Skin epidermis (tissue), 12 donors: ENCODE measurements around the gene VEGFC.
A peak's percentile ranks its signal among the peaks of the same experiment; 100 is the strongest.

Experiments used
- H3K27ac ChIP-seq, 21 experiments: fragments of 200-600 bp; sonication (generic) in 11 of 21; one replicate each; pipeline ENCODE4 v1.5.0; 2020; ENCODE audit warnings: mild to moderate bottlenecking in 3 of 21, inconsistent platforms in 2 of 21, moderate library complexity in 2 of 21
- H3K4me3 ChIP-seq, 7 experiments: fragments of 200-600 bp; sonication (generic) in 2 of 7; one replicate each; pipeline ENCODE4 v1.5.0; 2020; ENCODE audit warnings: inconsistent platforms in 2 of 7, mild to moderate bottlenecking in 2 of 7, moderate library complexity in 1 of 7

VEGFC gene

DNA sequence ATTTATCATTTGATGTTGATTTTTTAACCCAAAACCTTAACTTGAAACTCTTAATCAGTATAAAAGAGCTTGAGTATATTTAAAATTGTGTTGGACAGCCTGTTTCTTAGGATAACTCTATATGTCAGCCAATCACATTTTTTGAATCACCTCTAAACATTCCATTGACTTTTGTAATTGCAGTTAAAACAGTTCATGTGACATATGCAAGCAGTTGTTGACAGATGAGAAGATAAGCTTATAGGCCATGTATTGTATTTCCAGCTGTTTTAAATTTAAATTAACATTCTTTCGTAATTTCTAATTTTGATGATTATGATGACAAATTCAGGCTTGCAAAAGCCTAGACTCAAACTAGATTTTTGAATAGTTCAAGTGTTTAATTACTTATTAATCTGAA lies 17.4 kb downstream of the VEGFC start:
- H3K4me3 ChIP-seq, result no peak overlapping the region
- H3K27ac ChIP-seq, result no peak overlapping the region

DNA sequence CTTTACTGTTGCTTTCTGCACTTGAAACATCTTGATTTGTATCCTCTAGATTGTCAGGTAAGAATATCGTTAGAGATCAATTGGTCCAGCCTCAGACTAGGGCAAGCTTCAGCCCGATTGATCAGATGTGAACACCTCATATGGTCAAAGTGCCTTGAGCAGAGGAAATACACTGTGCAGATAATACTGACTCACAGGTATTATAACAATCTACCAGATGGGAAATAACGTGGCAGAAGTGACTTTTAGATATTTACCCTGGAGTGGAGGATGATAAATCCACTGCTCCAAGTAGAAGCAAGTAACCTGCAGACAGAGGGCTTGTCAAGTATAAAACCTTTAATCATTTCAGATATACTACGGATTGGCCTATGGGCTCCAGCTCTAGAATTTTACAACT lies 17.9 kb downstream of the VEGFC start:
- no peak overlapping the region for H3K27ac ChIP-seq
- H3K4me3 ChIP-seq, result no peak overlapping the region

DNA sequence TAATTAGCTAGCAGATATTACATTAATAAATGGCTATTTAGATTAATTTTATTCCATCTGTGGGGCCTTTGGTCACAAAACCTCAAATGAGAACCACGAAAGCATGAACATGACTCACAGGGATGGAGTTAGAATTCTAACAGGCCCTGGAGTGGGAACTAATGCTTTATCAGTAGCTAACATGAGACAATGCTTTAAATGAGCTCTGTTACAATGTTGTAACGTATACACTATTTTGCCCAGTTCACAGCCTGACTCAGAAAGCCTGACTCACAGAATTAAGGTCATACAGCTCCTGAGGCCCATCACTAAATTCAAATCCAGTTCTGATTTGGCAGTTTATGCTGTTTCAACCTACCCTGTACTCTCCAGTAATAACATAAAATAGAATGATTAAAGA lies 23.2 kb downstream of the VEGFC start:
- Histone ChIP-seq H3K27ac (peak overlapping the region in 1 of 21 experiments; percentile 0), H3K4me3 (no peak overlapping the region)

DNA sequence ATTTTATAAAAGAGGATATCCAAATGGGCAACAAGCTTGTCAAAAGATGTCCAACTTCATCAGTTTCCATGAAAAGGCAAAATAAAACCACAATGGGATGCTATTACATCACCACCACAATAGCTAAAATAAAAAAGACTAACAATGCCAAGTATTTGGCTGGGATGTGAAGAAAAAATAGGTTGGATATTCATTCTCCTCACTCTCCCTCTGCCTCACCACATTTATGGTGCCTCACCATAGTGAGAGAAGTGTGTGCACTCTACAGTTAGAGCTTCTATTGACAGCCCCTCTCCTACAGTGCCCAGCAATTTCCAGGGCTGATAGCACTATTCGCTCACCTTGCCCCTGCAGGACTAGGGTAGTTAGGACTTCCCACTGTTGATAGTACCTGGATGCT lies 25.5 kb downstream of the VEGFC start:
- Histone ChIP-seq H3K4me3 (no peak overlapping the region), H3K27ac (no peak overlapping the region)

DNA sequence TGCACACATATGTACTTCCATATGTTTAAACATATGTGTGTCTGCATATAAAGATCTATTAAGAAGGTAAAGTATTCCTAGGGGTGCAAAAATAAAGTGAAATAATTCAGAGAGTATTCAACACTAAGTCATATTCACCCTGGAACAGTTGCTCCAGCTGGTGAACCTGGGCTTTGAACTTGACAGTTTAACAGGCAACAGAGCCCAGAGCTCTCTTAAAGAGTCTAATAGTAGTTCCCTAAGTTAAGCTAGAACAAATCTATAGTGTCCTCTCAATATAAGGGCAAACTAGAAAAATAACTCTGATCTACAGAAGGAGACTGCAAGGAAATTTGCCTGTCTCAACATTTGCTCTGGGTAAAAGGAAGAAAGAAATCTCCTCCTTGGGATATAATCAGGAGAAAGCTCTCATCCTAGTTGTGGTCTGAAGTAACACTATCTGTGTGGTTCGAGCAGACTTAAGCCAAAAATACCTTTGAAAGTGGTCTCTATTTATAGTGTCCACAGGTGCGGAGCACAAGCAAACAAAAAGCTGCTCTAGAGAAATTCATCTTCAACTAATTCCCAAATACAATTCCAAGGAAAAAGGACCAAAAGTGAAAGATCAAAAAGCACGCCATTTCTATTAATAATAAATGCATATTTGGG lies 29.9 kb downstream of the VEGFC start:
- no peak overlapping the region for H3K4me3 ChIP-seq
- H3K27ac ChIP-seq, result no peak overlapping the region

DNA sequence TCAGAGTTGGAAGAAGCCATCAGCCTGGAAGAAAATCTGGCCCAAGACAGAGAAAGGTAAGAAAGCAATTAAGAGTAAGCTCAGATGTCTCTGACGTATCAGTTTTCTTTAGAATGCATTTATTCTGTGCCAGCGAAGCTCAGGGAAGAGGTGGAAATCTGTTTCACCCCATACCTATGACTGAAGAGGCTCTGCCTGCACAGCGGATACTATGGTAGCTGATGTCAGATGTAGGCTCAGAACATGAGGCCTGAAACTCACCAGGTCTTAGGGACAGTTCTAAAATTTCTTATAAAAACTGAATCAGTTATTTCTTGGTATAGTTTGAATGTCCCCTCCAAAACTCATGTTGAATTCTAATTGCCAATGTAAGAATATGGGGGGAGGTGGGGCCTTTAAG lies 30.9 kb downstream of the VEGFC start:
- Histone ChIP-seq H3K27ac (no peak overlapping the region), H3K4me3 (no peak overlapping the region)

DNA sequence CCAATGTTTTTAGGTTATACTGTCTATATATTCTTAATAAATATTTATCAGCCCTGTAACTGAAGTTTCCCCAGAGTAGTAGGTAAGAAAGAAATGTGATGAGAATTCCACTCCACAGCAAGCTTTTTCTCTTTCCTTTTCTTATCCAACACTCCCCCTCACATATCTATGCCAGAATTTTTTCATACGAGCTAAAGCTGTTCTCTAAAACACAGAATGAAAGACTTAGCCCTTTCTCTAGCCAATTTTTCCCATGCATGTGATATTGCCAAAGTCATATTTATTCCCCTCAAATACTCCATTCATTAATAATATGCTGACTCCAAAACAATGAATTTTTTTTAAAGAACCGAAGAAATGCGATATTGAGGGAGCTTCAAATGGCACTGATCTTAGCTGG lies 32.3 kb downstream of the VEGFC start:
- no peak overlapping the region for H3K27ac ChIP-seq
- no peak overlapping the region for H3K4me3 ChIP-seq

DNA sequence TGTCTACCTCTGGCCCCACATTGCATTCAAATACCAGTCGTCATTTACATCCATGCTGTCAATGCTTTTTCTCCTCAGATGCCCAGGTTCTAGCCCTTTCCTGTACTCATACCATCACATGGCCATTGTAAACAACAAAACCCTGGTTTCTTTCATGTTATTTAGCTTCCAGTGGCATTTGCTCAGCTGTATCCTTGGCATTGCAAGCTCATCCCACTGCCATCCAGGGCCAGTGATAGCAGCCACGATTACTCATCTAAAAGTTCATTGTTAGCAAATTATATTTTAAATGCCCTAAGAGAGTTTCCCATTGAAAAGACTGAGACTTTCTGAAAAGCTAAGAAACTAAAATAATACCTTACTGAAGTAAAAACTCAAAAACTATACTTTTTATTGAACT lies 34.0 kb downstream of the VEGFC start:
- no peak overlapping the region for H3K27ac ChIP-seq
- no peak overlapping the region for H3K4me3 ChIP-seq

DNA sequence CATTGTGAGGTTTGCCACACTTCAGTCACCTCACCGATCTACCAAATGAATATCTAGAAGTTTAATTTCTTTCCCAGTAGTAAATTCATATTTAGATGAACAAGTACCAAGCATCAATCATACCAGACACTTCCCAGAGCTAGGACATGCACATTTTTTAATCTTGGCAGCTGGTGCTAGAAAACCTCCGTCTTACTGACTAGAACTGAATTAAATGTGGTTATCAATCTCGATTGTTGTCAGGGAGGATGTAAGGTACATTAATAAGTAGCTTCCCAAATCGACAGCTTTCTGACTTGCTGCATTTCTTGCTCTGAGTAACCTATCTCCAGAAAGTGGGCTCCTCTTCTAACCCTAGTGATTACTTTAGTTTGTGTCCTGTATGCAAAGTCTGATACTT lies 34.4 kb downstream of the VEGFC start:
- Histone ChIP-seq H3K27ac (no peak overlapping the region), H3K4me3 (no peak overlapping the region)

DNA sequence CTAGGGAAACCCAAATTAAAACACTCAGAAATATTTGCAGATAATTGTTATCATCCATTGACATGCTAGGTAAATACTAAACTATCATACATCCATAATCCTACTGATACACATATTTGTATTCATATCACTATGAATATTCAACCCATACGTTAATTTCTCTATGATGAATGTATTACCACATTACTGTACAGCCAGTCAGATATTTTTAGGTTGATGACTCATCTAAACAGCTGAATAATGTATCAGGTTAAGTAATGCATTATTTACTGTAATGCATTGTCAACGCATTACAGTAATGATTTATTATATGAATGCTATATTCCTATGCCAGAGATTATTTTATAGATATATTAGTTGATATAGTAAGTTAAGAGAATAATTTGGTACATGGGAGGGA lies 37.1 kb downstream of the VEGFC start:
- no peak overlapping the region for H3K4me3 ChIP-seq
- no peak overlapping the region for H3K27ac ChIP-seq

DNA sequence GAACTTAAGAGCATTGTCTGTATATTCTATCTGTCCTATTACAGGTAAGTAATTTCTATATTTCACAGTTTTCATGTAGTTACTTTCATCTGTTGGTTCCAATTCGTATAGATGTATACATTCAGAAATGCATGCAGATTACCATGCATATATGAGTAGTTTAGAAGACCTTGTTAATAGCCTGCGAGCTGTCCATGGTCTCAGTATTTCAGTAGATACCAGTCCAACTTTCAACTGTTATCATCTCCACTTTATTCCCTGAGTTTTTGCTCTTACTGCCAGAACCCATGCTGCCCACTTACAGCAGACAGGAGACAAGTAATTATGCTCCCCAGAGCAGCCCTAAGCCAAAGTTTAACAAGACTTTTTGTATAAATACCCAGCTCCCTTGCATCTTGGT lies 37.7 kb downstream of the VEGFC start:
- Histone ChIP-seq H3K27ac (no peak overlapping the region), H3K4me3 (no peak overlapping the region)

DNA sequence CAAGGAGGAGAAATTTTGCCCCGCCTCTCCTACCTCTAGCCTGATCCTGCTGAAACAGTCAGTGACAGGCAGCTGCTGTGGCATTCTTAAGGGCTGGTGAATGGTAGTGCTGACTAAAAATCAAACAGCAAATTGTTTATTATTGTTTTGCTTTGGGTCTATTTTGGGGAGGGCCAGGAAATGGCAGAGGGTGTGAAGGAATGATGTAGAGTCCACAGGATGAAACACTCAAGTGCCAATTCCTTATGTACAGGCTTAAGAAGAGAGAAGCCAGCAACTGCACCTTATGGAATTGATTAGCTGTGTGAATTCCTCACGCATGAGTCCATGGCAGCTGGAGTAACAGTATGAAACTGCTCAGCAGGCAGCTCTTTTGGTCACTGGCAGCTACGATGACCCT lies 39.7 kb downstream of the VEGFC start:
- Histone ChIP-seq H3K27ac (peak overlapping the region in 1 of 21 experiments; percentile 16), H3K4me3 (no peak overlapping the region)

DNA sequence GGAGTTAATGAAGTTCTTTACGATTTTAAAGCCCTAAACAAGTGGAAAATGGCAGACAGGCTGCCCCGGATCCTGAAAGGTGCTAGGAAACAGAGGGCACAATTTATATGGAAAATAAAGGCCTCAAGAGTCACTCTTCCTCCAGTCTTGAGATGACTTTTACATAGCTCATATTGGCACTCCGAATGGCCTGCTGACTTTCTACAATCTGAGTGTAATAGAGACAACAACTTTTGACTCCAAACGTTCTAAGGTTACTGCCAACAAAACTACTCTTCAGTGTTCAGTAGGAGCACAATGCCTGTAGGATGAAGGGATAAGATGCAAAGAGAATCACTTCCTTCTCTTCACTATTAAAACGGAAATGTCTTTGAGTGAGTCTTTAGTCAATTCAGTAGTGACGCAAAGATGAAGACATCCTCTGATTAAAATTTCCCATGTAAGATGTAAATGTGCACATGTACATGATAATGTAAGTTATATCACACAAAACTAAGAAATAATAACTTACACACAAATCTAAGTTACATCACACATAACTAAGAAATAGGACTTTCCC lies 40.5 kb downstream of the VEGFC start:
- H3K4me3 ChIP-seq, result no peak overlapping the region
- H3K27ac ChIP-seq, result no peak overlapping the region

DNA sequence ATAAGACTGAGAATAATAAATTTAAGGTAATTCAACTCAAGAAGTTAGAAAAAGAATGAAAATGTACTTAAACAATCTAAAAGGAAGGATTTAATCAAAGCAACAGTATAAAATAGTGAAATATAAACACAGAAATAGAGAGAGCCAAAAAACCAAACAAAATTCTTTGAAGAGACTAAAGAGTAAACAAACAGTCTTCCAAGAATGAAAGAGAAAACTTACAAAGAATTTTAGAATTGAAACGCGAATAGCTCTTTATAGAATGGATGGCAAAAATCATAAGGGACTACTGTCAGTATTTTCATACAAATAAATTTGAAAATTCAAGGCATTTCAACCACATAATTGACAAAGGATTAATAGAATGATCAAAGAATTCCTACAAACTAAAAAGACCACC lies 41.7 kb downstream of the VEGFC start:
- H3K27ac ChIP-seq, result no peak overlapping the region
- H3K4me3 ChIP-seq, result no peak overlapping the region

DNA sequence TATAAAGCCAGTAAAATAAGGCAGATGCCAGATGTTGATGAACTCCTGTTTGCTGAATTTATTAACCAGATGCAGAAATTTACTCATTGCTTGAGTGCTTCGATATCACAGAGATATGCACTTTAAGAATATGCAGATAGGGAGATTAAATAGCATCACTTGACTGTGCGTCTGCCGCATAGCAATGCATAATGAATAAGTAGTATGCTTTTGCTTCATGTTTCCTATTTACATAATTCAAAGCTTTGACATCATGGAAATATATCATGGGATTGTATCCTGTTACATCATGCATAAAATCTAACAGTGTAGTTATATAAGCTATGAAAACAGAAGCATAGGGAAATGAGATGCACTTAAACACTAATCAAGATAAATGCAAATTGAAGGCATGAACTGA lies 45.9 kb downstream of the VEGFC start:
- Histone ChIP-seq H3K4me3 (no peak overlapping the region), H3K27ac (no peak overlapping the region)

DNA sequence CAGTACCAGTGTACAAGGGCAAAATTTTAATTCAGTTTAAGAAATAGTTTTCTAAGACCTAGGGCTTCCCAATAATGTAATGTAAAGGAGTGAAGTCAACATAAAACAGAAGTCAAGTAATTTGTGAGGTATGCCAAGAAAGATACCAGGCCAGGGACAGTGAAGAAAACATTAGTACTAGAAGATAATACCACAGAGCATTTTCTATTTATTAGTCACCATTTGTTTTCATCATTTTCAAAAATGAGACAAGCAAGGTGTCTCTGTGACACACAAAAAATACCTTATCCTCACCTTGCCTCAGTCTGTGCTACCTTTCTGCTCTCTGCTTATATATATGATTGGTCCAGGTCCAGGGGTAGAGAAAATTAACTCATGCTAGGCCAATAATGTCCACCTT lies 46.8 kb downstream of the VEGFC start:
- Histone ChIP-seq H3K27ac (no peak overlapping the region), H3K4me3 (no peak overlapping the region)

DNA sequence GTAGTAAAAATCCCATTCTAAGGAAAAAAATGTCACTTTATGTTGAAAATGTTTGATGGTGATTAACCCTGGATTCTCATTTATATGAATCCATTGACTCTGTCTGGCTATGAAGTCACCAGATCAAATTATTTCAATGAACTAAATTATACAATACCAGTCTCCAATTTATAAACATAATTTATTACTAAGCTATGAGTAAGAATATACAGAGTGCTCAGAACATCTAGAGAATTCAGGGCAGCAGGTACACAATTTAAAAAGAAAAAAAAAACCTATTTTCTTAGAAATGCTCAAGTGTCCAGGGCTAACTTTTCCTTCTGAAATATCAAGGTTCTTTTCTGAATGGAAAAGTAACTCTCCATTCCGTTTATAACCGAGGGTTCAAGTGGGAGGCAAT lies 48.6 kb downstream of the VEGFC start:
- H3K27ac ChIP-seq, result no peak overlapping the region

DNA sequence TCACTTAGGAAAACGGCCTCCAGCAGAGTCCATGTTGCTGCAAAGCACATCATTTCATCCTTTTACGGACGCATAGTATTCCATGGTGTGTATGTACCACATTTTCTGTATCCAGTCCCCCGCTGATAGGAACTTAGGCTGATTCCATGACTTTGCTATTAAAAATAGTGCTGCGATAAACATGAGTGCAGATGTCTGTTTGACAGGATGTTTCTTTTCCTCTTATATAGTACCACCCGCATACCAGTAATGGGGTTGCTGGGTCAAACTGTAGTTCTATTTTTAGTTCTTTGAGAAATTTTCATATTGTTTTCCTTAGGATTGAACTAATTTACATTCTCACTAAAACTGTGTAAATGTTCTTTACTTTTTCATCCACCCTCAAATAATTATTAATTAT lies 50.5 kb downstream of the VEGFC start:
- no peak overlapping the region for H3K4me3 ChIP-seq
- no peak overlapping the region for H3K27ac ChIP-seq

More for the DNA sequence above, 48.6 kb downstream of the VEGFC start:
- H3K4me3 ChIP-seq, result no peak overlapping the region

DNA sequence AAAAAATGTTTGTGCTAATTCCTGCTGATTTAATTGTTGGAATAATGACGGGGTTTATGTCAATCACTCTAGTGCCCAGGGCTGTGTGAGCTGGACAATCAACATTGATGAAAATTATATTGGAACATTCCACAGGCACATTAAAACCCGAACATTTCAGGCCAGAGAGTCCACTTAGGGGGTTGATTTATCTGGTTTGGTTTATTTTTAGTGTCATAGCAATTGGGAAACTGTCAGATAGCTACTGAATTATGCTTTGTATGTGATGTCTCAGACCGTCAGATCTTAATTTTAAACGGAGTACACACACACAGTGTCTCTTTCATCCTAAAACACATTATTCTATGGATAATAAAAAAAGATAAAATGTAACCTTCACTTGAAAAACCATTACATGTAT lies 51.5 kb downstream of the VEGFC start:
- Histone ChIP-seq H3K27ac (no peak overlapping the region), H3K4me3 (no peak overlapping the region)

DNA sequence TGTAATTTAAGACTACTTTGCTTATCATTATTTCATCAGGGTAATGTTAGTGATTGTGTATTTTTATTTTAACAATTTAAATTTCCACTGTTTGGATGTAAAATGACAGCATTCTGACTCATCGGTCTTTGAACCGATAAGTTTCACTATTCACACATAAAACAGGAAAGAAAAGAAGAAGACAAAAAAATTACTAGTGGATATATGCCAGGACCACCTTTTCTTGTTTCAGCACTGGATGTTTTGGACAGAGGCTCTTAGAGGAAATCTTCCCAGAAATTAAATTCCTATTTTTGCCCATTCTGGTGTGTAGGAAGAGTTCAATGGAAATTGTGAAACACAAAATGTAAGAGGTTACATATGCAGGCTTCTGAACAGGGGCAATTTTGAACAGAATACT lies 57.4 kb downstream of the VEGFC start:
- no peak overlapping the region for H3K4me3 ChIP-seq
- no peak overlapping the region for H3K27ac ChIP-seq

DNA sequence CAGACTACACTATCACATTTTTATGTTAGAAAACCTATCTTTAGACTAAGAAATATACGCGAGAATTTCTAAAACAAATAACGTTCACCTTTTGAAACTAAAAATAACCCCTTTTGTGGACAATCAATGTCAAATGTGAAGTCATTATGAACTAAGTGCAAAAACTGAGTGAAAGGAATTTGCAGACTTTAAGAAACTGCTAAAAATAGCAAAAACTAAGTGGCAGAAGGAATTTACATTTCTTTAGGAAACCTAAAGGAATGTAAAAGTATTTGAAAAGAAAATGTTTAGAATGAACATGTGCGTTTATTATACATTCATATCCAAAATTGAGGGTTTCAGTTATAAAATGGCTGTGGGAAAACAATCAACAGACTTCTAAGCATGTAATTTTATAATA lies 58.3 kb downstream of the VEGFC start:
- no peak overlapping the region for H3K4me3 ChIP-seq
- no peak overlapping the region for H3K27ac ChIP-seq

DNA sequence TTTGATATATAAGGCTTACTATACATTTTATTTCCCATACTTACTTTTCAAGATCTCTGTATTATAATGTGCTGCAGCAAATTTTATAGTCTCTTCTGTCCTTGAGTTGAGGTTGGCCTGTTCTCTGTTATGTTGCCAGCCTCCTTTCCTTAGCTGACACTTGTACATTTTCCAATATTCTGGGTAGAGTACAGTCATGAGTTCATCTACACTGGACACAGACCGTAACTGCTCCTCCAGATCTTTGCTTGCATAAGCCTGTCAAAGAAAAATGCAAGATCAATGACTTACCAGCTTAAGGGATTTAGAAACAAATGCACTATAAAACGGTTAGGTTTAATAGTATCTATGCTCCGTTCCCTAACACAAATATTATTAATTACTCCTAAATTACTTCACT lies 63.2 kb downstream of the VEGFC start:
- no peak overlapping the region for H3K4me3 ChIP-seq
- no peak overlapping the region for H3K27ac ChIP-seq
